Muscle of leg (tissue), 11 donors: Measurements from ENCODE around the gene LRP10. TPM values are rescaled to one million over a fixed set of nuclear protein-coding genes. Genes with fewer than 3 reads are reported as not detected.

Experiments
- DNase-seq: peaks from one replicate; pipeline ENCODE4 v3.0.0; 2013
- H3K27ac ChIP-seq: one replicate; pipeline ENCODE4 v1.5.1; 2013; ENCODE audit warnings: mild to moderate bottlenecking, low read length, control low read depth
- H3K27me3 ChIP-seq: one replicate; pipeline ENCODE4 v1.6.1; 2013; ENCODE audit warnings: low read length; ENCODE audit not compliant: control insufficient read depth, insufficient read depth
- H3K36me3 ChIP-seq: one replicate; pipeline ENCODE4 v1.6.1; 2013; ENCODE audit warnings: low read length; ENCODE audit not compliant: control insufficient read depth, insufficient read depth
- H3K4me1 ChIP-seq: one replicate; pipeline ENCODE4 v1.6.1; 2013; ENCODE audit warnings: low read length; ENCODE audit not compliant: control insufficient read depth, insufficient read depth
- H3K4me3 ChIP-seq: one replicate; pipeline ENCODE4 v1.5.1; 2013; ENCODE audit warnings: low read length, control low read depth
- H3K9me3 ChIP-seq: replicated peaks from 2 replicates; pipeline ENCODE4 v1.6.1; 2013; ENCODE audit warnings: low read depth, low read length; ENCODE audit not compliant: control insufficient read depth
- WGBS: methylation state at CpG from one replicate; pipeline ENCODE4 v1.1.5; 2013; ENCODE audit warnings: missing lambda C conversion rate; ENCODE audit not compliant: insufficient coverage; 5-methylcytosine and 5-hydroxymethylcytosine counted together
- polyA plus RNA-seq, 8 donors: library from polyadenylated mRNA; unstranded; fragments of 120-200 nt; gene quantifications; one replicate each; pipeline versions ENCODE4 v1.2.1 to v1.2.3, GENCODE V29; 2013; ENCODE audit warnings: inconsistent platforms in 1 of 8, low replicate concordance in 1 of 8; ENCODE audit not compliant: insufficient read length in 8 of 8, insufficient read depth in 1 of 8
- total RNA-seq: library from RNA; stranded (reverse); fragments of 120-200 nt; gene quantifications from one replicate; pipeline ENCODE4 v1.2.4, GENCODE V29; 2013

Gene LRP10
- total and polyA plus RNA-seq, 9 donors, result 14.5 to 49.9 (median 47.1) TPM

- Histone ChIP-seq H3K4me3 (no peak overlapping the region), H3K9me3 (no peaks in the 10 kb centered on the region), H3K27ac (no peak overlapping the region), H3K4me1 (peaks cover 39% of the 10 kb centered on the region), H3K27me3 (no peaks in the 10 kb centered on the region), H3K36me3 (peaks cover 68% of the 10 kb centered on the region)
- WGBS, result 88% methylated on average over 22 of the region's 28 CpGs
- DNase-seq, result no peak
These were observed 29.1 kb upstream of the LRP10 start for GRCh38 chr14:22842211-22843122.

GRCh38 chr14:22843123-22843925 is 28.2 kb upstream of the LRP10 start:
- Histone ChIP-seq H3K36me3 (peaks cover 68% of the 10 kb centered on the region), H3K4me1 (peaks cover 45% of the 10 kb centered on the region), H3K4me3 (no peak overlapping the region), H3K27me3 (no peaks in the 10 kb centered on the region), H3K27ac (no peak overlapping the region), H3K9me3 (no peaks in the 10 kb centered on the region)
- WGBS, result 86% methylated on average over 13 of the region's 21 CpGs
- no peak for DNase-seq

DNA sequence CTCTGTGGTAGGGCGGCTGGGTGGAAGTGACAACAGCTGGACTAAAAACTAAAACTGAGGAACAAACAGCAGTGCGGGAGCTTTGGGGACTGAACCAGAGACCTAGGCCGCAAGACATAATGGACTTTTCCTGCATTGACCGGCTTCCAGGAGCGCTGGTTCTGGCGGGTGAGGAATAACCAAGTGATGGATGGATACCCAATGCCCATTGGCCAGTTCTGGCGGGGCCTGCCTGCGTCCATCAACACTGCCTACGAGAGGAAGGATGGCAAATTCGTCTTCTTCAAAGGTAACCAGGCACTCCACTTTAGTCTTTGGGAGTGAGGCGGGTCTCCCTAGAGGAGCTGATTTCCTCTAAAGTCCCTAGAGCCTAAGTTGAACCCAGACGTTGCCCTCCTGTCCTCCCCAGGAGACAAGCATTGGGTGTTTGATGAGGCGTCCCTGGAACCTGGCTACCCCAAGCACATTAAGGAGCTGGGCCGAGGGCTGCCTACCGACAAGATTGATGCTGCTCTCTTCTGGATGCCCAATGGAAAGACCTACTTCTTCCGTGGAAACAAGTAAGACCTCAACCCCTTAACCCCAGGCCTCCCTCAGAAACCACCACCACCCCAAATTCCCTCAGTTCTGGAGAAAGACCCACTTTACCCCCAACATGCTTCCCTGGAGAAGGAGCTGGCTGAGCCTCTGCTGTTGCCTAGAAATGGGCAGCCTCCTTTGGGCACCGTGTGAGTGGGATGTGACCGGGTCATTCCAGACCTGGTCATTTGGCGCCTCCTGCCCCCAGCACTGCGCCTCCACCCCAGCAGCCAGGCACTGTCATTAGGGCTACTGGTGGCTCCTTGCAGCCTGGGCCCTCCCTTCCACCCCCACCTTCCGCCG is 27.1 kb upstream of the LRP10 start:
- peak overlapping the region; percentile 30 for H3K27ac ChIP-seq
- no peaks in the 10 kb centered on the region for H3K9me3 ChIP-seq
- H3K36me3 ChIP-seq, result peaks cover 62% of the 10 kb centered on the region
- 82% methylated on average over 17 of the region's 22 CpGs for WGBS
- H3K27me3 ChIP-seq, result no peaks in the 10 kb centered on the region
- no peak for DNase-seq
- H3K4me1 ChIP-seq, result peaks cover 45% of the 10 kb centered on the region
- no peak overlapping the region for H3K4me3 ChIP-seq

DNA sequence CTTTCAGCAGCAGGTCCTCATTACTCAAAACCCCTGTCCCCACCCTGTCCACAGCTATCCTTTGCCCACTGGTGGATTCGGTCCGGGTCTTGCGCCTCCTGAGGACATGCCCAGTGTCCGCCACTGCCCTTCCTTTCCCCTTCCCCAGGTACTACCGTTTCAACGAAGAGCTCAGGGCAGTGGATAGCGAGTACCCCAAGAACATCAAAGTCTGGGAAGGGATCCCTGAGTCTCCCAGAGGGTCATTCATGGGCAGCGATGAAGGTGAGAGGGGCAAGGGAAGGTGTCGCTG is 26.5 kb upstream of the LRP10 start:
- H3K9me3 ChIP-seq, result no peaks in the 10 kb centered on the region
- 93% methylated on average over 4 of the region's 9 CpGs for WGBS
- no peak for DNase-seq
- H3K27ac ChIP-seq, result no peak overlapping the region
- no peak overlapping the region for H3K4me3 ChIP-seq
- H3K27me3 ChIP-seq, result no peaks in the 10 kb centered on the region
- H3K4me1 ChIP-seq, result peaks cover 48% of the 10 kb centered on the region
- peaks cover 59% of the 10 kb centered on the region for H3K36me3 ChIP-seq

DNA sequence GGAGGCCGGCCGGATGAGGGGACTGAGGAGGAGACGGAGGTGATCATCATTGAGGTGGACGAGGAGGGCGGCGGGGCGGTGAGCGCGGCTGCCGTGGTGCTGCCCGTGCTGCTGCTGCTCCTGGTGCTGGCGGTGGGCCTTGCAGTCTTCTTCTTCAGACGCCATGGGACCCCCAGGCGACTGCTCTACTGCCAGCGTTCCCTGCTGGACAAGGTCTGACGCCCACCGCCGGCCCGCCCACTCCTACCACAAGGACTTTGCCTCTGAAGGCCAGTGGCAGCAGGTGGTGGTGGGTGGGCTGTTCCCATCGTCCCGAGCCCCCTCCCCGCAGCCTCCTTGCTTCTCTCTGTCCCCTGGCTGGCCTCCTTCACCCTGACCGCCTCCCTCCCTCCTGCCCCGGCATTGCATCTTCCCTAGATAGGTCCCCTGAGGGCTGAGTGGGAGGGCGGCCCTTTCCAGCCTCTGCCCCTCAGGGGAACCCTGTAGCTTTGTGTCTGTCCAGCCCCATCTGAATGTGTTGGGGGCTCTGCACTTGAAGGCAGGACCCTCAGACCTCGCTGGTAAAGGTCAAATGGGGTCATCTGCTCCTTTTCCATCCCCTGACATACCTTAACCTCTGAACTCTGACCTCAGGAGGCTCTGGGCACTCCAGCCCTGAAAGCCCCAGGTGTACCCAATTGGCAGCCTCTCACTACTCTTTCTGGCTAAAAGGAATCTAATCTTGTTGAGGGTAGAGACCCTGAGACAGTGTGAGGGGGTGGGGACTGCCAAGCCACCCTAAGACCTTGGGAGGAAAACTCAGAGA is 25.5 kb upstream of the LRP10 start:
- H3K9me3 ChIP-seq, result no peaks in the 10 kb centered on the region
- peaks cover 56% of the 10 kb centered on the region for H3K36me3 ChIP-seq
- 71% methylated on average over 15 of the region's 26 CpGs for WGBS
- no peaks in the 10 kb centered on the region for H3K27me3 ChIP-seq
- peaks cover 56% of the 10 kb centered on the region for H3K4me1 ChIP-seq
- H3K27ac ChIP-seq, result peak overlapping the region; percentile 82
- no peak overlapping the region for H3K4me3 ChIP-seq
- no peak for DNase-seq

DNA sequence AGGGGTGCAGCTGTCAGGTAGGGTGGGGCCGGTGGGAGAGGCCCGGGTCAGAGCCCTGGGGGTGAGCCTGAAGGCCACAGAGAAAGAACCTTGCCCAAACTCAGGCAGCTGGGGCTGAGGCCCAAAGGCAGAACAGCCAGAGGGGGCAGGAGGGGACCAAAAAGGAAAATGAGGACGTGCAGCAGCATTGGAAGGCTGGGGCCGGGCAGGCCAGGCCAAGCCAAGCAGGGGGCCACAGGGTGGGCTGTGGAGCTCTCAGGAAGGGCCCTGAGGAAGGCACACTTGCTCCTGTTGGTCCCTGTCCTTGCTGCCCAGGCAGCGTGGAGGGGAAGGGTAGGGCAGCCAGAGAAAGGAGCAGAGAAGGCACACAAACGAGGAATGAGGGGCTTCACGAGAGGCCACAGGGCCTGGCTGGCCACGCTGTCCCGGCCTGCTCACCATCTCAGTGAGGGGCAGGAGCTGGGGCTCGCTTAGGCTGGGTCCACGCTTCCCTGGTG is 24.7 kb upstream of the LRP10 start:
- DNase-seq, result no peak
- Histone ChIP-seq H3K27ac (peak overlapping the region; percentile 82), H3K9me3 (no peaks in the 10 kb centered on the region), H3K4me1 (peaks cover 64% of the 10 kb centered on the region), H3K4me3 (no peak overlapping the region), H3K36me3 (peaks cover 48% of the 10 kb centered on the region), H3K27me3 (no peaks in the 10 kb centered on the region)
- WGBS, result 45% methylated on average over 9 of the region's 11 CpGs

DNA sequence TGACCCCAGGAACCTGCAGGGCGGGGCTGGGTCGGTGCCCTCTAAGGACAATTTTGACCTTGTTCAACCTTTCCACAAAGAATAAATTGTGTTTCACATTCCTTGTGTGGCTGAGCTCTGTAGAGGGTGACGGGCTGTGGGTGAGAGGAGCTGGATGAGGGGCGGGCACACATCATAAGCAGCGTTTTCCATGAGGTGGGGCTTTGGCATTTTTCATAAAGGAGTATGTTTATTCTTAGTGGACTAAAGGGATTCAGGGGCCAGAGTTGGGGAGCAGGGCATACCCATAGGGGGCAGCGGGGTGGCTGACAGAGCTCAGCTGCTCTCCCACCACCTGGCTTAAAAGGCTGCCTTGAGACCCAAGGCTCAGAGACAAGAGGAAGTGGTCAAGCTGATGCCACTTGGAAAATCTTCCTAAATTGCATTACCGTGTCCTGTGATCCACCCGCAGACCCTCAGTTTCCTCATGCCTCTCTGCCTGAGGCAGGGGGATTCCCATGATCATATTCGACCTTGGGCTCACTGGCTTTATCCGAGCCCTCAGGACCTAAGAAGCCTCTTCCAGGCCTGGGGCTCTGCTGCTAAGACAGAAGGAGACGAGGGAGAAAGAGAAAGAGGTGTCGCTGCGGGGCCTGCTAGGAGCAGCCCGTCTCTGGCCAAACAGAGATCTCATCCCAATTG is 23.7 kb upstream of the LRP10 start:
- peak; percentile 60 for DNase-seq
- Histone ChIP-seq H3K4me3 (no peak overlapping the region), H3K27ac (peak overlapping the region; percentile 89), H3K27me3 (no peaks in the 10 kb centered on the region), H3K9me3 (no peaks in the 10 kb centered on the region), H3K4me1 (peaks cover 67% of the 10 kb centered on the region), H3K36me3 (peaks cover 38% of the 10 kb centered on the region)
- 13% methylated on average over 8 of the region's 14 CpGs for WGBS

- peak; percentile 99 for DNase-seq
- WGBS, result 4% methylated on average over 5 of the region's 12 CpGs
- peaks cover 74% of the 10 kb centered on the region for H3K4me1 ChIP-seq
- peak overlapping the region; percentile 89 for H3K27ac ChIP-seq
- no peaks in the 10 kb centered on the region for H3K9me3 ChIP-seq
- H3K36me3 ChIP-seq, result peaks cover 31% of the 10 kb centered on the region
- H3K27me3 ChIP-seq, result no peaks in the 10 kb centered on the region
- H3K4me3 ChIP-seq, result no peak overlapping the region
These were observed 23.0 kb upstream of the LRP10 start for GRCh38 chr14:22848351-22849164.
